ENCODE measurements around the gene GIPC3. TPM values are rescaled to one million over a fixed set of nuclear protein-coding genes. Genes with fewer than 3 reads are reported as not detected.

The GIPC3 gene
- total and polyA plus RNA-seq, 2 donors: 0.52 to 0.91 TPM

GRCh38 chr19:3573162-3573857 lies 12.0 kb upstream of the GIPC3 start:
- DNase-seq (ENCODE audit: low read depth in 6 of 9, low spot score in 9 of 9): no peak
- WGBS: under 1% methylated on average over 60 of the region's 60 CpGs
- Histone ChIP-seq H3K36me3 (ENCODE audit: control insufficient read depth in 2 of 2, insufficient read depth in 2 of 2, low read length in 1 of 2) (peaks cover 17 to 34% of the 10 kb centered on the region in 2 donors), H3K9me3 (ENCODE audit: control insufficient read depth in 2 of 2, insufficient read depth in 1 of 2, low read length in 1 of 2) (peaks cover 1 to 13% of the 10 kb centered on the region in 2 donors), H3K27ac (ENCODE audit: low read depth in 1 of 2, low read length in 1 of 2) (peak overlapping the region; percentile 76 to 77), H3K27me3 (ENCODE audit: control insufficient read depth in 2 of 2, insufficient read depth in 1 of 2, low read length in 1 of 2) (no peaks in the 10 kb centered on the region), H3K4me3 (ENCODE audit: low read length in 2 of 2) (peak overlapping the region; percentile 80 to 83), H3K4me1 (ENCODE audit: control insufficient read depth in 2 of 2, insufficient read depth in 2 of 2, low read length in 2 of 2) (peaks cover 12 to 26% of the 10 kb centered on the region in 2 donors)

- Histone ChIP-seq H3K27me3 (ENCODE audit: control insufficient read depth in 2 of 2, insufficient read depth in 1 of 2, low read length in 1 of 2) (no peaks in the 10 kb centered on the region), H3K36me3 (ENCODE audit: control insufficient read depth in 2 of 2, insufficient read depth in 2 of 2, low read length in 1 of 2) (peaks cover 17 to 41% of the 10 kb centered on the region in 2 donors), H3K4me3 (ENCODE audit: low read length in 2 of 2) (peak overlapping the region; percentile 80 to 83), H3K9me3 (ENCODE audit: control insufficient read depth in 2 of 2, insufficient read depth in 1 of 2, low read length in 1 of 2) (peaks cover 1 to 13% of the 10 kb centered on the region in 2 donors), H3K27ac (ENCODE audit: low read depth in 1 of 2, low read length in 1 of 2) (no peak overlapping the region), H3K4me1 (ENCODE audit: control insufficient read depth in 2 of 2, insufficient read depth in 2 of 2, low read length in 2 of 2) (peaks cover 12 to 26% of the 10 kb centered on the region in 2 donors)
- DNase-seq (ENCODE audit: low read depth in 6 of 9, low spot score in 9 of 9): peak in 7 of 9 donors; percentile 58 to 88 (median 71)
- WGBS: 75% methylated on average over 55 of the region's 55 CpGs
Measured at GRCh38 chr19:3573858-3574637, 11.2 kb upstream of the GIPC3 start.

GRCh38 chr19:3575260-3575741 lies 10.0 kb upstream of the GIPC3 start:
- Histone ChIP-seq H3K27ac (ENCODE audit: low read depth in 1 of 2, low read length in 1 of 2) (peak overlapping the region in 1 of 2 donors; percentile 31), H3K36me3 (ENCODE audit: control insufficient read depth in 2 of 2, insufficient read depth in 2 of 2, low read length in 1 of 2) (peaks cover 17 to 41% of the 10 kb centered on the region in 2 donors), H3K4me3 (ENCODE audit: low read length in 2 of 2) (no peak overlapping the region), H3K27me3 (ENCODE audit: control insufficient read depth in 2 of 2, insufficient read depth in 1 of 2, low read length in 1 of 2) (no peaks in the 10 kb centered on the region), H3K9me3 (ENCODE audit: control insufficient read depth in 2 of 2, insufficient read depth in 1 of 2, low read length in 1 of 2) (peaks cover 1 to 13% of the 10 kb centered on the region in 2 donors), H3K4me1 (ENCODE audit: control insufficient read depth in 2 of 2, insufficient read depth in 2 of 2, low read length in 2 of 2) (peaks cover 12 to 26% of the 10 kb centered on the region in 2 donors)
- 97% methylated on average over 19 of the region's 19 CpGs for WGBS
- DNase-seq (ENCODE audit: low read depth in 6 of 9, low spot score in 9 of 9): peak in 1 of 9 donors; percentile 44

- no peak for DNase-seq (ENCODE audit: low read depth in 6 of 9, low spot score in 9 of 9)
- Histone ChIP-seq H3K9me3 (ENCODE audit: control insufficient read depth in 2 of 2, insufficient read depth in 1 of 2, low read length in 1 of 2) (peaks cover 1 to 13% of the 10 kb centered on the region in 2 donors), H3K27me3 (ENCODE audit: control insufficient read depth in 2 of 2, insufficient read depth in 1 of 2, low read length in 1 of 2) (no peaks in the 10 kb centered on the region), H3K4me3 (ENCODE audit: low read length in 2 of 2) (no peak overlapping the region), H3K4me1 (ENCODE audit: control insufficient read depth in 2 of 2, insufficient read depth in 2 of 2, low read length in 2 of 2) (peaks cover 12 to 26% of the 10 kb centered on the region in 2 donors), H3K27ac (ENCODE audit: low read depth in 1 of 2, low read length in 1 of 2) (no peak overlapping the region), H3K36me3 (ENCODE audit: control insufficient read depth in 2 of 2, insufficient read depth in 2 of 2, low read length in 1 of 2) (peaks cover 17 to 41% of the 10 kb centered on the region in 2 donors)
- 96% methylated on average over 29 of the region's 29 CpGs for WGBS
Measured at GRCh38 chr19:3575949-3576673, 9.2 kb upstream of the GIPC3 start.

DNA sequence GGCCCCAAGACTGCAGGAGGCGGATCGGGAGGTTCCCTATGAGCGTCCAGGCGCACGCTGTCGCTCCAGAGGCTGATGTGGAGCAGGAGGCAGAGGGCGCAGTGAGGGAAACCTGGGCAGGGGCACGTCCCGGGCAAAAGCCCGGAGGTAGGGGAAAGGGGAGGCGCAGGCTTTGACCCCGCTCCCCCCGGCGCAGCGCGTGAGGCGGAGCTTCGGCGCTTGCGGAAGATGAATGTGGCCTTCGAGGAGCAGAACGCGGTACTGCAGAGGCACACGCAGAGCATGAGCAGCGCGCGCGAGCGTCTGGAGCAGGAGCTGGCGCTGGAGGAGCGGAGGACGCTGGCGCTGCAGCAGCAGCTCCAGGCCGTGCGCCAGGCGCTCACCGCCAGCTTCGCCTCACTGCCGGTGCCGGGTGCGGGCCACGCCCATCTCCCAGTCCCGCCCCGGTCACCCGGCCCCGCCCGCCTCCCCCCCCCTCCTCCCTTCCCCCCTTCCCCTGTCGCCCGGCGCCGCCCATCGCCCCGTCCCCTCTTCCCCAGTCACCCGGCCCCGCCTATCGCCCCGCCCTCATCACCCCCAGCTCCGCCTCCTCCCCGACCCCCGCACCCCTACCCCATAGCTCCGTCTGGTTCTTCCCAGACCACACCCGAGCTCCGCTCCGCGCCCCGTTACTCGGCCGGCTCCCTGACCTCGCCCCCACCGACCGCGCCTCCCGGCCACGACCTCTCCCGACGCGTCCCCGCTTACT lies 8.4 kb upstream of the GIPC3 start:
- WGBS: 92% methylated on average over 78 of the region's 78 CpGs
- Histone ChIP-seq H3K36me3 (ENCODE audit: control insufficient read depth in 2 of 2, insufficient read depth in 2 of 2, low read length in 1 of 2) (peaks cover 17 to 41% of the 10 kb centered on the region in 2 donors), H3K27me3 (ENCODE audit: control insufficient read depth in 2 of 2, insufficient read depth in 1 of 2, low read length in 1 of 2) (no peaks in the 10 kb centered on the region), H3K4me3 (ENCODE audit: low read length in 2 of 2) (no peak overlapping the region), H3K4me1 (ENCODE audit: control insufficient read depth in 2 of 2, insufficient read depth in 2 of 2, low read length in 2 of 2) (peaks cover 12 to 23% of the 10 kb centered on the region in 2 donors), H3K27ac (ENCODE audit: low read depth in 1 of 2, low read length in 1 of 2) (no peak overlapping the region), H3K9me3 (ENCODE audit: control insufficient read depth in 2 of 2, insufficient read depth in 1 of 2, low read length in 1 of 2) (peaks cover 1 to 13% of the 10 kb centered on the region in 2 donors)
- no peak for DNase-seq (ENCODE audit: low read depth in 6 of 9, low spot score in 9 of 9)

GRCh38 chr19:3577723-3578344 lies 7.4 kb upstream of the GIPC3 start:
- peaks cover 1 to 10% of the 10 kb centered on the region in 2 donors for H3K9me3 ChIP-seq (ENCODE audit: control insufficient read depth in 2 of 2, insufficient read depth in 1 of 2, low read length in 1 of 2)
- 98% methylated on average over 60 of the region's 60 CpGs for WGBS
- no peak overlapping the region for H3K4me3 ChIP-seq (ENCODE audit: low read length in 2 of 2)
- H3K36me3 ChIP-seq (ENCODE audit: control insufficient read depth in 2 of 2, insufficient read depth in 2 of 2, low read length in 1 of 2): peaks cover 17 to 41% of the 10 kb centered on the region in 2 donors
- no peaks in the 10 kb centered on the region for H3K27me3 ChIP-seq (ENCODE audit: control insufficient read depth in 2 of 2, insufficient read depth in 1 of 2, low read length in 1 of 2)
- DNase-seq (ENCODE audit: low read depth in 6 of 9, low spot score in 9 of 9): no peak
- H3K27ac ChIP-seq (ENCODE audit: low read depth in 1 of 2, low read length in 1 of 2): no peak overlapping the region
- H3K4me1 ChIP-seq (ENCODE audit: control insufficient read depth in 2 of 2, insufficient read depth in 2 of 2, low read length in 2 of 2): peaks cover 7 to 17% of the 10 kb centered on the region in 2 donors

DNA sequence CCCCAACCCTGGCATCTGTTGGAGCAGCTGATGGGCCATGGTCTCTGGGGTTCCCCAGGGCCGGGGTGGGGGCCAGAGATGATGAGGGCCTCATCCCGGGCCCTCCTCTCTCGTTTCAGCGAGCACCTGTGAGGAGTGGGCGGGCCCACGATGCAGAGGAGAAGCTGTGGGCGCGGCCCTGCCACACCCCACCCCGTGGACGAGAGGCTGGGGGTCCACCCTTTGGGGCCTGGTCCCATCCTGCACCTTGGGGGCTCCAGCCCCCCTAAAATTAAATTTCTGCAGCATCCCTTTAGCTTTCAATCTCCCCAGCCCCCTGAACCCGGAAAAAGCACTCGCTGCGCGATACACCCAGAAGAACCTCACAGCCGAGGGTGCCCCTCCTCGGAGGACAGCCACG lies 6.9 kb upstream of the GIPC3 start:
- Histone ChIP-seq H3K9me3 (ENCODE audit: control insufficient read depth in 2 of 2, insufficient read depth in 1 of 2, low read length in 1 of 2) (peaks cover 1 to 10% of the 10 kb centered on the region in 2 donors), H3K4me3 (ENCODE audit: low read length in 2 of 2) (no peak overlapping the region), H3K27ac (ENCODE audit: low read depth in 1 of 2, low read length in 1 of 2) (no peak overlapping the region), H3K4me1 (ENCODE audit: control insufficient read depth in 2 of 2, insufficient read depth in 2 of 2, low read length in 2 of 2) (peaks cover 6 to 16% of the 10 kb centered on the region in 2 donors), H3K36me3 (ENCODE audit: control insufficient read depth in 2 of 2, insufficient read depth in 2 of 2, low read length in 1 of 2) (peaks cover 17 to 41% of the 10 kb centered on the region in 2 donors), H3K27me3 (ENCODE audit: control insufficient read depth in 2 of 2, insufficient read depth in 1 of 2, low read length in 1 of 2) (peaks cover 0 to 3% of the 10 kb centered on the region in 2 donors)
- WGBS: 95% methylated on average over 17 of the region's 17 CpGs
- DNase-seq (ENCODE audit: low read depth in 6 of 9, low spot score in 9 of 9): no peak
